Lower leg skin (tissue), 4 donors: ENCODE data around the gene ELK4. TPM values are rescaled to one million over a fixed set of nuclear protein-coding genes. Genes with fewer than 3 reads are reported as not detected.

Source experiments
- DNase-seq, 2 donors: peaks; one replicate each; pipeline ENCODE4 v3.0.0-alpha.2; 2019; ENCODE audit warnings: low spot score in 2 of 2
- H3K4me3 ChIP-seq: fragments of 200-600 bp; sonication (generic); 2 replicates; pipeline ENCODE4 v1.5.1; 2017; ENCODE audit warnings: mild to moderate bottlenecking, low read depth; ENCODE audit not compliant: poor library complexity, severe bottlenecking
- CTCF ChIP-seq, 3 donors: fragments of 450-650 bp; IDR thresholded peaks; one replicate each; pipeline ENCODE4 v1.5.1; 2016; ENCODE audit warnings: antibody characterized with exemption in 3 of 3, mild to moderate bottlenecking in 3 of 3, moderate library complexity in 2 of 3
- POLR2A ChIP-seq, 2 donors: fragments of 450-650 bp; IDR thresholded peaks; one replicate each; pipeline ENCODE4 v1.6.1; 2016 to 2017; ENCODE audit warnings: antibody characterized with exemption in 2 of 2, mild to moderate bottlenecking in 1 of 2, moderate library complexity in 1 of 2
- WGBS, 2 donors: methylation state at CpG; one replicate each; pipeline ENCODE4 v1.1.5; 2018; 5-methylcytosine and 5-hydroxymethylcytosine counted together
- intact Hi-C: fragments of 100-400 bp; cut with DNase I; formaldehyde crosslinking; loops from one replicate; pipeline ENCODE4 v1.15.0; 2023; ENCODE audit warnings: low total_unique reads
- total RNA-seq, 4 donors: library from RNA; depleted of rRNA; stranded (reverse); fragments of >200 nt; gene quantifications; one replicate each; pipeline ENCODE4 v1.1.0, GENCODE V29; 2016

ELK4 gene
- total RNA-seq, 4 donors from 2014 or later, result 24.1 to 44.2 (median 28.3) TPM

GRCh38 chr1:205568135-205568468 is 63.7 kb downstream of the ELK4 start:
- 43 to 51% methylated on average over 5 of the region's 5 CpGs for WGBS, 2 donors
- DNase-seq, result peak in 1 of 2 donors; percentile 66
- no peak for TF ChIP-seq CTCF (IDR thresholded peaks at IDR 0.05)
- no peak for TF ChIP-seq POLR2A (IDR thresholded peaks at IDR 0.05)
- H3K4me3 ChIP-seq, result no peak overlapping the region
- intact Hi-C loops, result no loop called here

GRCh38 chr1:205567716-205568115 is 64.1 kb downstream of the ELK4 start:
- DNase-seq, result peak in 1 of 2 donors; percentile 70
- 88 to 90% methylated on average over 6 of the region's 6 CpGs for WGBS, 2 donors
- TF ChIP-seq CTCF (IDR thresholded peaks at IDR 0.05), result no peak
- no peak for TF ChIP-seq POLR2A (IDR thresholded peaks at IDR 0.05)
- intact Hi-C loops, result no loop called here
- H3K4me3 ChIP-seq, result no peak overlapping the region

- TF ChIP-seq CTCF (IDR thresholded peaks at IDR 0.05), result no peak
- TF ChIP-seq POLR2A (IDR thresholded peaks at IDR 0.05), result no peak
- H3K4me3 ChIP-seq, result no peak overlapping the region
- WGBS, 2 donors, result 54 to 64% methylated on average over 3 of the region's 3 CpGs
- peak in 1 of 2 donors; percentile 2 for DNase-seq
- intact Hi-C loops, result no loop called here
These were observed 66.0 kb downstream of the ELK4 start for GRCh38 chr1:205565799-205566198.

- H3K4me3 ChIP-seq, result no peak overlapping the region
- TF ChIP-seq POLR2A (IDR thresholded peaks at IDR 0.05) (no peak), CTCF (IDR thresholded peaks at IDR 0.05) (no peak)
- intact Hi-C loops, result no loop called here
- DNase-seq, result peak in 1 of 2 donors; percentile 73
- 32 to 39% methylated on average over 5 of the region's 5 CpGs for WGBS, 2 donors
These were observed 67.8 kb downstream of the ELK4 start for GRCh38 chr1:205563927-205564441.

GRCh38 chr1:205561501-205562203 is 70.2 kb downstream of the ELK4 start:
- intact Hi-C loops, result no loop called here
- 85 to 90% methylated on average over 1 of the region's 1 CpG for WGBS, 2 donors
- TF ChIP-seq POLR2A (IDR thresholded peaks at IDR 0.05), result no peak
- no peak for TF ChIP-seq CTCF (IDR thresholded peaks at IDR 0.05)

More at GRCh38 chr1:205561501-205562203, 70.2 kb downstream of the ELK4 start:
- no peak for DNase-seq
- H3K4me3 ChIP-seq, result no peak overlapping the region

Other genes with a start within 250 kb of the ELK4 start
- not detected for gene LEMD1, start 210.0 kb downstream of the ELK4 start, total RNA-seq
- gene BLACAT1, start 176.0 kb downstream of the ELK4 start, total RNA-seq, result under 1 TPM in 1 of 4 donors, not detected in 3; 0.26 TPM
- 1 to 10 TPM; 4.5 to 6.5 (median 5.1) TPM for gene CDK18, start 127.3 kb downstream of the ELK4 start, total RNA-seq
- 1 to 10 TPM; 1.9 to 5.1 (median 3.1) TPM for gene SLC45A3, start 48.5 kb upstream of the ELK4 start, total RNA-seq
- gene NUCKS1, start 118.2 kb upstream of the ELK4 start, total RNA-seq, result 100 to 1,000 TPM in 1 of 4 donors, 10 to 100 TPM in 3; 49.5 to 143 (median 66.0) TPM
- 10 to 100 TPM in 2 of 4 donors, 1 to 10 TPM in 2; 5.3 to 11.5 (median 9.8) TPM for gene RAB29, start 143.5 kb upstream of the ELK4 start, total RNA-seq
- 10 to 100 TPM; 12.8 to 22.0 (median 15.8) TPM for gene SLC41A1, start 181.2 kb upstream of the ELK4 start, total RNA-seq
- gene PM20D1, start 218.1 kb upstream of the ELK4 start, total RNA-seq, result 10 to 100 TPM in 3 of 4 donors, 1 to 10 TPM in 1; 6.5 to 89.1 (median 35.0) TPM